ENCODE results near the gene SMARCD2. TPM values are rescaled to one million over a fixed set of nuclear protein-coding genes. Genes with fewer than 3 reads are reported as not detected.

The SMARCD2 gene
- total and polyA plus RNA-seq, 2 of the 13 experiments (the other 11 are each of a cell fraction or from before 2014, with no cell fraction given): 122 to 150 TPM

DNA sequence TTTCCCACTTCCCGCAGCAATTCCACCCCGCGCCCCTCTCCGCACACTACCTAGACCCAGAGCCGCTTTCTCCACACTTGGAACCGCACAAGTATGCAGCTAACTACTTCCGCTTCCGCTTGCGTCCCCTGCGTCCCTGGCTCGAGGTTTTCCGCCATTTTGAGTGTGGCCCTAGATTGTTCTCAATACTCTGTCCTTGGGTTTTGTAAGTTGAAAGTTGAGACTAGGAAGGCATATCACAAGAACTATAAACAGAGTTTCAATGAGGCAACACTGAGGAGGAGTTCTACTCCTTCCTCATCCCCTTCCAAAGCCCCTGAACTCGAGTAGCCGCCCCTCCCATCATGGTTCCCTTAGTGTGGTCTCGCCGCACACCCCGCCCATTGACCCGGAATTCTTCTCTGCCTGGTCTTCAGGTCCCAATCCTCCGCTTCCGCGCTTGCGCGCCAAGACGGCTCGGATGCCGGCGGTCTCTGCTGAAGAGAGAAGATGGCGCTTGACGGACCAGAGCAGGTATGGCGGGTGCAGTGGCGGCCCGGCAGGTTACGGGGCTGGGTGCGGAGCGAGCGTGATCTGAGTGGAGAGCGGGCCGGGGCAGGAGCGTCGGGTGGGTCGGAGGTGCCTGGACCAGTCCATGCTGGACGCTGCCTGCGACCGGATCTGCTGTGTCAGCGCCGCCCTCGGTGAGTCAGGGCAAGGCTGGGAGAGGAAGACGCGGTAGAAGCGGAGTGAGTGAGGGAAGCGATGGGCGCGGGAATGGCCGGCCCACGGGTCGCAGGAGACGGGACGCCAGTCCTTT, 15.3 kb downstream of the SMARCD2 start, which contains the start of the genes FTSJ3 and PSMC5 (continued):
- TF ChIP-seq TBL1XR1 (IDR thresholded peaks at IDR 0.05; ENCODE audit: borderline replicate concordance, low read length, partially characterized antibody) (peak; percentile 21), ATF4 (CRISPR knock-in tag; IDR thresholded peaks at IDR 0.05) (no peak; a peak in 1 of 4 replicates), ZFY (CRISPR knock-in tag; IDR thresholded peaks at IDR 0.05) (peak; percentile 81), ZNF136 (CRISPR knock-in tag; IDR thresholded peaks at IDR 0.05; ENCODE audit: low read depth) (peak; percentile 80; the same call in 1 of the 2 replicates), ZNF850 (CRISPR knock-in tag; conservative IDR thresholded peaks at IDR 0.05) (no peak), KDM2A (CRISPR knock-in tag; IDR thresholded peaks at IDR 0.05; ENCODE audit: borderline replicate concordance, low read depth) (peak; percentile 96), FIP1L1 (IDR thresholded peaks at IDR 0.05; ENCODE audit: borderline replicate concordance, insufficient read depth, low read depth, low read length) (peak; percentile 9; the same call in 1 of the 2 replicates), PRMT3 (CRISPR knock-in tag; IDR thresholded peaks at IDR 0.05; ENCODE audit: borderline replicate concordance, low read depth) (no peak), TFAP4 (IDR thresholded peaks at IDR 0.05; ENCODE audit: borderline replicate concordance, low read depth) (no peak), DNMT3B (CRISPR knock-in tag; conservative IDR thresholded peaks at IDR 0.05) (no peak), SNAPC4 (CRISPR knock-in tag; IDR thresholded peaks at IDR 0.05) (peak; percentile 88; the same call in 1 of the 2 replicates)
- TF ChIP-seq, protein P1, sequence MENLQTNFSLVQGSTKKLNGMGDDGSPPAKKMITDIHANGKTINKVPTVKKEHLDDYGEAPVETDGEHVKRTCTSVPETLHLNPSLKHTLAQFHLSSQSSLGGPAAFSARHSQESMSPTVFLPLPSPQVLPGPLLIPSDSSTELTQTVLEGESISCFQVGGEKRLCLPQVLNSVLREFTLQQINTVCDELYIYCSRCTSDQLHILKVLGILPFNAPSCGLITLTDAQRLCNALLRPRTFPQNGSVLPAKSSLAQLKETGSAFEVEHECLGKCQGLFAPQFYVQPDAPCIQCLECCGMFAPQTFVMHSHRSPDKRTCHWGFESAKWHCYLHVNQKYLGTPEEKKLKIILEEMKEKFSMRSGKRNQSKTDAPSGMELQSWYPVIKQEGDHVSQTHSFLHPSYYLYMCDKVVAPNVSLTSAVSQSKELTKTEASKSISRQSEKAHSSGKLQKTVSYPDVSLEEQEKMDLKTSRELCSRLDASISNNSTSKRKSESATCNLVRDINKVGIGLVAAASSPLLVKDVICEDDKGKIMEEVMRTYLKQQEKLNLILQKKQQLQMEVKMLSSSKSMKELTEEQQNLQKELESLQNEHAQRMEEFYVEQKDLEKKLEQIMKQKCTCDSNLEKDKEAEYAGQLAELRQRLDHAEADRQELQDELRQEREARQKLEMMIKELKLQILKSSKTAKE (CRISPR knock-in tag; IDR thresholded peaks at IDR 0.05; ENCODE audit: borderline replicate concordance): no peak
- TF ChIP-seq, protein P2, sequence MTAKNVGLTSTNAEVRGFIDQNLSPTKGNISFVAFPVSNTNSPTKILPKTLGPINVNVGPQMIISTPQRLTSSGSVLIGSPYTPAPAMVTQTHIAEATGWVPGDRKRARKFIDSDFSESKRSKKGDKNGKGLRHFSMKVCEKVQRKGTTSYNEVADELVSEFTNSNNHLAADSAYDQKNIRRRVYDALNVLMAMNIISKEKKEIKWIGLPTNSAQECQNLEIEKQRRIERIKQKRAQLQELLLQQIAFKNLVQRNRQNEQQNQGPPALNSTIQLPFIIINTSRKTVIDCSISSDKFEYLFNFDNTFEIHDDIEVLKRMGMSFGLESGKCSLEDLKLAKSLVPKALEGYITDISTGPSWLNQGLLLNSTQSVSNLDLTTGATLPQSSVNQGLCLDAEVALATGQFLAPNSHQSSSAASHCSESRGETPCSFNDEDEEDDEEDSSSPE (CRISPR knock-in tag; IDR thresholded peaks at IDR 0.05): peak; percentile 13; the same call in 1 of the 2 replicates
- TF ChIP-seq, protein P3, sequence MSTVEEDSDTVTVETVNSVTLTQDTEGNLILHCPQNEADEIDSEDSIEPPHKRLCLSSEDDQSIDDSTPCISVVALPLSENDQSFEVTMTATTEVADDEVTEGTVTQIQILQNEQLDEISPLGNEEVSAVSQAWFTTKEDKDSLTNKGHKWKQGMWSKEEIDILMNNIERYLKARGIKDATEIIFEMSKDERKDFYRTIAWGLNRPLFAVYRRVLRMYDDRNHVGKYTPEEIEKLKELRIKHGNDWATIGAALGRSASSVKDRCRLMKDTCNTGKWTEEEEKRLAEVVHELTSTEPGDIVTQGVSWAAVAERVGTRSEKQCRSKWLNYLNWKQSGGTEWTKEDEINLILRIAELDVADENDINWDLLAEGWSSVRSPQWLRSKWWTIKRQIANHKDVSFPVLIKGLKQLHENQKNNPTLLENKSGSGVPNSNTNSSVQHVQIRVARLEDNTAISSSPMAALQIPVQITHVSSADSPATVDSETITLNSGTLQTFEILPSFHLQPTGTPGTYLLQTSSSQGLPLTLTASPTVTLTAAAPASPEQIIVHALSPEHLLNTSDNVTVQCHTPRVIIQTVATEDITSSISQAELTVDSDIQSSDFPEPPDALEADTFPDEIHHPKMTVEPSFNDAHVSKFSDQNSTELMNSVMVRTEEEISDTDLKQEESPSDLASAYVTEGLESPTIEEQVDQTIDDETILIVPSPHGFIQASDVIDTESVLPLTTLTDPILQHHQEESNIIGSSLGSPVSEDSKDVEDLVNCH (CRISPR knock-in tag; IDR thresholded peaks at IDR 0.05): 0 out of 2 replicates have a peak, but pooled peaks have one; percentile 89
